Endothelial cell of umbilical vein (primary cell): ENCODE measurements around the gene RSL1D1. TPM values are rescaled to one million over a fixed set of nuclear protein-coding genes. Genes with fewer than 3 reads are reported as not detected.

Source experiments
- BruUV-seq: library from RNA; stranded (reverse); fragments of 400-500 nt; replicated peaks from 2 replicates; lab custom pipeline; 2021; lab: Mats Ljungman, UMichigan
- CTCF ChIA-PET: fragments of 300-600, 350-600 bp; sonication (Branson Sonifier 250); formaldehyde crosslinking; loops from one replicate; lab custom pipeline; 2021; ENCODE audit warnings: antibody characterized with exemption, inconsistent platforms; lab: Charles Lee
- POLR2A ChIA-PET: fragments of 300-600, 350-600 bp; sonication (Branson Sonifier 250); formaldehyde crosslinking; loops from one replicate; lab custom pipeline; 2021; ENCODE audit warnings: antibody characterized with exemption, inconsistent platforms; lab: Charles Lee
- DNase-seq: peaks from one replicate; pipeline ENCODE4 v3.0.0-alpha.2; 2011; ENCODE audit warnings: low read depth, low spot score
- FAIRE-seq: peaks from 2 replicates; lab custom pipeline; 2011; peaks lifted over from hg19 to GRCh38; lab: Jason Lieb, UNC
- H2AFZ ChIP-seq: 2 replicates; pipeline ENCODE4 v1.6.0; 2012; ENCODE audit warnings: low read depth, low read length, control low read depth, inconsistent platforms
- H3K27ac ChIP-seq: 2 replicates; pipeline ENCODE4 v1.5.1; 2011; ENCODE audit warnings: low read depth, mild to moderate bottlenecking, control low read depth, low read length, moderate library complexity; ENCODE audit not compliant: insufficient read depth
- H3K27me3 ChIP-seq, 2 experiments: 2 replicates each; pipeline versions ENCODE4 v1.6.0 to v1.6.1; 2011; ENCODE audit warnings: low read length in 2 of 2, mixed read lengths in 1 of 2; ENCODE audit not compliant: control insufficient read depth in 2 of 2, insufficient read depth in 2 of 2
- H3K36me3 ChIP-seq, 2 experiments: 2 replicates in 1 of 2; 3 replicates in 1 of 2; pipeline ENCODE4 v1.5.1; 2011; ENCODE audit warnings: low read length in 2 of 2, mild to moderate bottlenecking in 1 of 2, moderate library complexity in 1 of 2; ENCODE audit not compliant: control insufficient read depth in 2 of 2, insufficient read depth in 2 of 2; ENCODE audit errors: extremely low read depth in 1 of 2
- H3K4me1 ChIP-seq: 3 replicates; pipeline ENCODE4 v1.5.1; 2011; ENCODE audit warnings: mild to moderate bottlenecking, low read length; ENCODE audit not compliant: control insufficient read depth, insufficient read depth; ENCODE audit errors: extremely low read depth
- H3K4me2 ChIP-seq: 2 replicates; pipeline ENCODE4 v1.6.1; 2011; ENCODE audit warnings: low read length, control low read depth, mixed read lengths; ENCODE audit not compliant: insufficient read depth
- H3K4me3 ChIP-seq, 3 experiments: fragments of 200-600 bp in 1 of 3; sonication (generic), shearing (Covaris generic) in 1 of 3; replicated peaks in 1 of 3; 2 replicates each; pipeline ENCODE4 v1.5.1; 2011 to 2016; ENCODE audit warnings: control low read depth in 3 of 3, low read length in 3 of 3, mild to moderate bottlenecking in 2 of 3, inconsistent platforms in 1 of 3, low read depth in 1 of 3, moderate library complexity in 1 of 3; ENCODE audit not compliant: insufficient read depth in 1 of 3
- H3K79me2 ChIP-seq: 2 replicates; pipeline ENCODE4 v1.6.0; 2012; ENCODE audit warnings: low read length, inconsistent platforms; ENCODE audit not compliant: control insufficient read depth, insufficient read depth
- H3K9ac ChIP-seq: replicated peaks from 2 replicates; pipeline ENCODE3; 2011; ENCODE audit warnings: low read length, control low read depth; ENCODE audit not compliant: insufficient read depth; ENCODE audit errors: extremely low read depth
- H3K9me1 ChIP-seq: replicated peaks from 3 replicates; pipeline ENCODE4 v1.6.0; 2011; ENCODE audit warnings: mild to moderate bottlenecking, low read length; ENCODE audit not compliant: control insufficient read depth, insufficient read depth; ENCODE audit errors: extremely low read depth
- H3K9me3 ChIP-seq: replicated peaks from 2 replicates; pipeline ENCODE4 v1.5.1; 2012; ENCODE audit warnings: low read length, inconsistent platforms; ENCODE audit not compliant: control insufficient read depth, insufficient read depth
- H4K20me1 ChIP-seq: replicated peaks from 2 replicates; pipeline ENCODE3; 2011; ENCODE audit warnings: mild to moderate bottlenecking, low read length; ENCODE audit not compliant: control insufficient read depth, insufficient read depth; ENCODE audit errors: extremely low read depth
- EZH2 ChIP-seq: IDR thresholded peaks from 2 replicates; pipeline ENCODE4 v1.6.1; 2012; ENCODE audit warnings: borderline replicate concordance, low read depth, mild to moderate bottlenecking, moderate library complexity, low read length, inconsistent platforms; ENCODE audit not compliant: severe bottlenecking
- FOS ChIP-seq: IDR thresholded peaks from 2 replicates; pipeline ENCODE4 v1.6.1; 2011; ENCODE audit warnings: mild to moderate bottlenecking, low read length, moderate library complexity, borderline replicate concordance; ENCODE audit not compliant: insufficient read depth
- GATA2 ChIP-seq: IDR thresholded peaks from 2 replicates; pipeline ENCODE4 v1.7.0; 2011; ENCODE audit warnings: low read depth, mild to moderate bottlenecking, moderate library complexity, mixed read lengths, low read length; ENCODE audit not compliant: insufficient read length, insufficient read depth
- JUN ChIP-seq: IDR thresholded peaks from 2 replicates; pipeline ENCODE4 v1.6.1; 2011; ENCODE audit warnings: borderline replicate concordance, low read depth; ENCODE audit not compliant: insufficient read length, insufficient read depth
- MYC ChIP-seq: IDR thresholded peaks from one replicate; pipeline ENCODE4 v1.6.1; 2011; ENCODE audit warnings: mild to moderate bottlenecking, low read depth, low read length
- POLR2A ChIP-seq: IDR thresholded peaks from 2 replicates; pipeline ENCODE4 v1.6.1; 2012; ENCODE audit warnings: low read depth, mild to moderate bottlenecking, control low read depth, low read length
- POLR2AphosphoS5 ChIP-seq: IDR thresholded peaks from 2 replicates; pipeline ENCODE4 v1.6.1; 2012; ENCODE audit warnings: low read depth, mild to moderate bottlenecking, control low read depth, low read length, moderate library complexity; ENCODE audit not compliant: insufficient read depth
- dilution Hi-C: fragments of 300-500 bp; cut with MboI; formaldehyde crosslinking; loops from one replicate; pipeline ENCODE4 v1.15.0; 2019; ENCODE audit warnings: low sequenced_read_pairs; ENCODE audit not compliant: extremely low pct_ligation_motif_present
- intact Hi-C: fragments of 100-400 bp; cut with micrococcal nuclease; formaldehyde crosslinking; loops from one replicate; pipeline ENCODE4 v1.10.0; 2022
- polyA plus RNA-seq, 4 experiments: library from polyadenylated mRNA; depleted of rRNA in 3 of 4; stranded (reverse) in 3 of 4; unstranded in 1 of 4; fragments of >200 nt; gene quantifications; 2 replicates each; pipeline versions ENCODE4 v1.2.1 to v1.2.3, GENCODE V29; 2011 to 2012; ENCODE audit warnings: missing spikeins in 1 of 4
- total RNA-seq: library from RNA; stranded (reverse); gene quantifications from 2 replicates; pipeline ENCODE4 v1.2.3, GENCODE V29; 2021
- TF ChIP-seq, protein P1 (sequence below): IDR thresholded peaks from 2 replicates; pipeline ENCODE4 v1.6.1; 2011; ENCODE audit not compliant: insufficient read depth, insufficient read length
- TF ChIP-seq, protein P2 (sequence below), 2 donors: IDR thresholded peaks; 1 replicate in 1 of 2; 2 replicates in 1 of 2; pipeline ENCODE4 v1.5.1; 2011; ENCODE audit warnings: low read length in 2 of 2, mild to moderate bottlenecking in 2 of 2, moderate library complexity in 2 of 2, control low read depth in 1 of 2, inconsistent platforms in 1 of 2, low read depth in 1 of 2; ENCODE audit not compliant: insufficient read depth in 1 of 2; ENCODE audit errors: extremely low read depth in 1 of 2

Gene RSL1D1
- total and polyA plus RNA-seq, 2 donors (not counting 3 experiments of a cell fraction or from before 2014, with no cell fraction given), result 17.0 to 132 TPM

DNA sequence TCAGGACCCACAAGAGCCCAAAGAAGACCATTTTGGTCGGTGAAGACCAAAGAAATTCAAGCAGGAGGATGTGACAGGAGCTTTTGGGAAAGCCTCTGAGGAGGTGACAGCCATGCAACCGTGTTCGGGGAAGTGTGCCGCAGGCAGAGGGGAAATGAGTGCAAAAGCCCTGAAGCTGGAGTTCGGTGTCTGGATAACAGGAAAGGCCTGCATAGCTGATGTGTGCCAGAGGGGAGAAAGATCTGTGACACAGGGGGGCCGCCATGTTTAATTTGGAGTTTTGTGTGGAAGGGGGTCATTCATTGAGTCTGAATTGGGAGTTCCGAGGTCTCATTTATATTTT, 53.4 kb downstream of the RSL1D1 start:
- FAIRE-seq (peak; percentile 37), DNase-seq (peak; percentile 50)
- Histone ChIP-seq H3K9ac (peak overlapping the region; percentile 88), H3K27me3 (no peaks in the 10 kb centered on the region), H3K9me3 (no peaks in the 10 kb centered on the region), H4K20me1 (no peaks in the 10 kb centered on the region), H3K79me2 (peaks cover 54% of the 10 kb centered on the region), H3K4me3 (peak overlapping the region; percentile 54 to 76 (median 65)), H3K27ac (peak overlapping the region; percentile 77), H3K36me3 (peaks cover 0 to 4% of the 10 kb centered on the region in 2 experiments), H3K4me1 (peaks cover 32% of the 10 kb centered on the region), H2AFZ (peak overlapping the region; percentile 24), H3K4me2 (peak overlapping the region; percentile 88), H3K9me1 (no peaks in the 10 kb centered on the region)
- dilution Hi-C loops (no loop called here), intact Hi-C loops (loop anchor here (1.0 kb wide), 3 partner anchors 15 to 56 kb away; partner anchors contain the start of genes RSL1D1 and TXNDC11)
- ChIA-PET CTCF (interaction anchor here (0.5 to 3.3 kb wide), 22 partner anchors 9 to 390 kb away, joined by 3 to 29 read pairs (median 5); partner anchors contain the start of genes GSPT1, RSL1D1 and TXNDC11), POLR2A (interaction anchor here (0.8 to 1.0 kb wide), 3 partner anchors 12 to 55 kb away, joined by 4 to 5 read pairs (median 4); partner anchors contain the start of gene TXNDC11)
- no TSS peak for BruUV-seq
- TF ChIP-seq MYC (no peak), POLR2A (no peak), EZH2 (no peak), FOS (no peak), JUN (no peak), POLR2AphosphoS5 (no peak), GATA2 (no peak)
- TF ChIP-seq, protein P1, sequence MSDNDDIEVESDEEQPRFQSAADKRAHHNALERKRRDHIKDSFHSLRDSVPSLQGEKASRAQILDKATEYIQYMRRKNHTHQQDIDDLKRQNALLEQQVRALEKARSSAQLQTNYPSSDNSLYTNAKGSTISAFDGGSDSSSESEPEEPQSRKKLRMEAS, result no peak
- TF ChIP-seq, protein P2, sequence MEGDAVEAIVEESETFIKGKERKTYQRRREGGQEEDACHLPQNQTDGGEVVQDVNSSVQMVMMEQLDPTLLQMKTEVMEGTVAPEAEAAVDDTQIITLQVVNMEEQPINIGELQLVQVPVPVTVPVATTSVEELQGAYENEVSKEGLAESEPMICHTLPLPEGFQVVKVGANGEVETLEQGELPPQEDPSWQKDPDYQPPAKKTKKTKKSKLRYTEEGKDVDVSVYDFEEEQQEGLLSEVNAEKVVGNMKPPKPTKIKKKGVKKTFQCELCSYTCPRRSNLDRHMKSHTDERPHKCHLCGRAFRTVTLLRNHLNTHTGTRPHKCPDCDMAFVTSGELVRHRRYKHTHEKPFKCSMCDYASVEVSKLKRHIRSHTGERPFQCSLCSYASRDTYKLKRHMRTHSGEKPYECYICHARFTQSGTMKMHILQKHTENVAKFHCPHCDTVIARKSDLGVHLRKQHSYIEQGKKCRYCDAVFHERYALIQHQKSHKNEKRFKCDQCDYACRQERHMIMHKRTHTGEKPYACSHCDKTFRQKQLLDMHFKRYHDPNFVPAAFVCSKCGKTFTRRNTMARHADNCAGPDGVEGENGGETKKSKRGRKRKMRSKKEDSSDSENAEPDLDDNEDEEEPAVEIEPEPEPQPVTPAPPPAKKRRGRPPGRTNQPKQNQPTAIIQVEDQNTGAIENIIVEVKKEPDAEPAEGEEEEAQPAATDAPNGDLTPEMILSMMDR (IDR thresholded peaks at IDR 0.05; ENCODE audit: extremely low read depth in 1 of 2, insufficient read depth in 1 of 2, low read depth in 1 of 2, low read length in 2 of 2), result no peak
